ENCODE data around the gene TMEM17. TPM values are rescaled to one million over a fixed set of nuclear protein-coding genes. Genes with fewer than 3 reads are reported as not detected.

TMEM17 gene
- total and polyA plus RNA-seq, 2 of the 13 experiments (the other 11 are each of a cell fraction or from before 2014, with no cell fraction given), result 0.22 to 0.50 TPM

- TF ChIP-seq ZNF83 (CRISPR knock-in tag; IDR thresholded peaks at IDR 0.05; ENCODE audit: borderline replicate concordance), result no peak
- no peak for TF ChIP-seq ARID2 (CRISPR knock-in tag; IDR thresholded peaks at IDR 0.05; ENCODE audit: borderline replicate concordance)
- TF ChIP-seq ZBTB38 (CRISPR knock-in tag; IDR thresholded peaks at IDR 0.05), result no peak
- no peak for TF ChIP-seq PRDM10 (CRISPR knock-in tag; IDR thresholded peaks at IDR 0.05; ENCODE audit: low read depth)
- TF ChIP-seq ZNF7 (CRISPR knock-in tag; IDR thresholded peaks at IDR 0.05), result no peak
- TF ChIP-seq ISL2 (CRISPR knock-in tag; IDR thresholded peaks at IDR 0.05), result peak; percentile 65; the same call in 1 of the 2 replicates
- TF ChIP-seq HDAC2 (CRISPR knock-in tag; IDR thresholded peaks at IDR 0.05), result peak; percentile 78
- TF ChIP-seq ZNF761 (CRISPR knock-in tag; conservative IDR thresholded peaks at IDR 0.05), result 0 out of 2 replicates have a peak, but pooled peaks have one; percentile 48
- no peak; the same call in 1 of the 2 replicates for TF ChIP-seq HMGXB3 (CRISPR knock-in tag; IDR thresholded peaks at IDR 0.05; ENCODE audit: borderline replicate concordance)
- no peak for TF ChIP-seq TRIM22 (IDR thresholded peaks at IDR 0.05)
- TF ChIP-seq GLMP (CRISPR knock-in tag; IDR thresholded peaks at IDR 0.05; ENCODE audit: borderline replicate concordance), result no peak
- TF ChIP-seq YY1 (IDR thresholded peaks at IDR 0.05; ENCODE audit: insufficient read depth, insufficient replicate concordance, low read depth, low read length), result no peak
- TF ChIP-seq ZNF629 (CRISPR knock-in tag; conservative IDR thresholded peaks at IDR 0.05), result peak; percentile 5; the same call in 1 of the 2 replicates
- TF ChIP-seq MAX (IDR thresholded peaks at IDR 0.05), result no peak; the same call in 1 of the 2 replicates
- no peak for TF ChIP-seq NR1H2 (CRISPR knock-in tag; IDR thresholded peaks at IDR 0.05; ENCODE audit: borderline replicate concordance, low read depth)
- 0 out of 2 replicates have a peak, but pooled peaks have one; percentile 18 for TF ChIP-seq NFYB (CRISPR knock-in tag; IDR thresholded peaks at IDR 0.05)
- TF ChIP-seq ONECUT2 (CRISPR knock-in tag; IDR thresholded peaks at IDR 0.05), result no peak
Observed at GRCh38 chr2:62540408-62541168, 34.6 kb upstream of the TMEM17 start (continued).
